HG02970 (cell line): ENCODE measurements around the gene NACC1.

Experiments
- ATAC-seq: cut with Tn5 transposase; IDR thresholded peaks from one replicate; pipeline ENCODE4 v1.9.1; 2021; ENCODE audit warnings: mild to moderate bottlenecking, moderate library complexity, moderate number of reproducible peaks; ENCODE audit not compliant: unreplicated experiment, low FRiP score

The NACC1 gene

GRCh38 chr19:13187419-13187818, 69.4 kb downstream of the NACC1 start:
- no peak for ATAC-seq

- no peak for ATAC-seq
These were observed 71.5 kb downstream of the NACC1 start for GRCh38 chr19:13189600-13189999.
